Measurements from ENCODE around the gene RNF144A.

RNF144A gene

DNA sequence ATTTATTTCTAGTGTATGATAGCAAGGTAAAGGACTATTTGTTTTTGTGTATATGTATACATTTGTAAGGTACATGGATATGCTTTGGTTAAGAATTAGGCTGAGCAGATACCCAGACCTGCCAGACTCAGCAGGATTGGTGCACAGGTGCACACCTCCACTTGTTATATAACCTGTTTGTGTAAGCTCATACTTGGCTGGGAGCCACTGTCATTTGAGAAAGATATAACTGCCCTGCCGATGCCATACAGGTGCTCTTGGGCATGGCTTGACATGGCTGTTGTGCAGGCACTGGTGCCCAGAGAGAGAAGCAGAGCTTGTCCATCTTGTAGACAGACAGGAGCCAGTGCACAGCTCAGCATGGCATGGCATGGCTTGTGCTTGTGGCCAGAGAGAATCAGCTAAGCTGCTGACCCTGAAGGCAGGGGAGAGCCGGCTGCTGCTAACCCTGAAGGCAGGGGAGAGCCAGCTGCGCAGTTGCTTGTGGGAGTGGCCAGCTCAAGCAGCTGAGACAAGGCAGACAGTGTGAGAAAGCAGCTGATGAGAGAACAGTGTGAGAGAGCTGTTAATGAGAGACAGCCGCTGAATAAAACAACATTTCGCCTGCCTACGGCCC lies 136.5 kb downstream of the RNF144A start:
- no peak for DNase-seq

- peak in 1 of 2 donors; percentile 10 for DNase-seq
Observed at GRCh38 chr2:7057865-7058400, 140.7 kb downstream of the RNF144A start.

- DNase-seq: no peak
Observed at GRCh38 chr2:7060156-7060555, 142.9 kb downstream of the RNF144A start.

DNA sequence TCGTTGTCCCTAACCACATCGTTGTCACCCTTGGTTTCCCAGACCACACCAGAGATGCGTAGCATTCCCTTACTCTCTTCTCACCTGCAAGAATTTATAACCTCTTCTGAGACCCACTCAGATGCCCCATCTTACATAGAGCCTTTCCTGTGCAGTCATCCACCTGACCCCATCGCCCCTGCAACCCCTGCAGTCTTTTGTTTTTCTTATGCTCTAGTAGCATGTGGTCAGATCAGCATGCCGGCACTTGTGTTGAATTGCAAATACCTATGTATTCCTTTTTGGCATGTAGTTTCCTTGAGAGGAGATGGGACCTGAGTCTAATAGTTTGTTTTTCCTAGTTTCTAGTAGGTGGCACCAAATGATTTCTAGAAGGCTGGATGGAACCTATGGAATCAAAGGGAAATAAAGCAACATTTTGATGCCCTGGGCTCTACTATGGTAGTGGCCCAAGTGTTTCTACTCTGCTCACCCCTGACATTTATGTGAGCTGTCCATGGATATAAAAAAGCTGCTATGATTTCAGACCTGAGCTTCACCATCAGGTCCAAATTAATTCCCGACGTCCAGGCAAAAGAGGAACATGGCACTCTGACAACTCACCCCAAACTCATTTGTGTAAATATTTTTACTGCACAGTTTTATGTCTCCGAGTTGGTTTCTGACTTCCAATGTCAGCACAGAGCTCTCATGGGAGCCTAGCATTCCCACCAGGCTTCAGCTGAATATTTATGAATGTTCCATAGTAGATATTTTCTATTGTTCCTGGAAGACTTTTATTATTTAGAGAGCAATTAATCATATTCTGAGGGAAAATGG lies 143.6 kb downstream of the RNF144A start:
- no peak for DNase-seq

- DNase-seq: no peak
Observed at GRCh38 chr2:7061450-7061789, 144.2 kb downstream of the RNF144A start.

DNA sequence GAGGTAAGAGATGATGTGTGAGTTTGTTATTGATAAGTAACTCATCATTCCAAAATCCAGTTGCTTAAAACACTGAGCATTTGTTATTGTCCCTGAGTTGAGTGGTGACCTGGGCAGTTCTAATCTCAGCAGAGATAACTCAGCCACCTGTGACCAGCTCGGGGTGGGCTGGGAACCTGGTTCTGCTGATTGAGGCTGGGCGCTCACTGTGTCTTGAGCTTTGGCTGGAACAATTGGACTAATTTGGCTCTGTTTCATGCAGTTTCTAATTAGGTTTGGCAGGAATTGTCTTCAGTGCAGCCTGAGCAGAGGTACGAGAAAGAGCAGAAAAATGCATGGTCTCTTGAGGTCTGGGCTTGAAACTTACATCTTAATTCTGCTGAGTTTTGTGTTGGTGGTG lies 144.7 kb downstream of the RNF144A start:
- DNase-seq: no peak

DNA sequence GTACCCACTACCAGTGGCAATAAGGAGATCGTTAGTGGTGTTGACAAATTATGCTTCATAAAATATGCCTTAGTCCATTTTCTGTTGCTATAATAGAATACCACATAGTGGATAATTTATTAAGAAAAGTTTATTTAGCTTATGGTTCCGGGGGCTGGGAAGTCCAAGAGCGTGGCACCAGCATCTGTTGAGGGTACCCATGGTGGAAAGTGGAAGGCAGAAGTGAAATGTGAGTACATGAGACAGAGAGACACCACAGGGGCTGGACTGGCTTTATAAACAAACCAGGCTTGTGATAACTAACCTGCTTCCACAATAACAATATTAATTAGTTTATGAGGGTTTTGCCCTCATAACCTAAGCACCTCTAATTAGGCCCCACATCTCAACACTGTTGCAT lies 146.6 kb downstream of the RNF144A start:
- DNase-seq: no peak

GRCh38 chr2:7068457-7068856 lies 151.2 kb downstream of the RNF144A start:
- no peak for DNase-seq

DNA sequence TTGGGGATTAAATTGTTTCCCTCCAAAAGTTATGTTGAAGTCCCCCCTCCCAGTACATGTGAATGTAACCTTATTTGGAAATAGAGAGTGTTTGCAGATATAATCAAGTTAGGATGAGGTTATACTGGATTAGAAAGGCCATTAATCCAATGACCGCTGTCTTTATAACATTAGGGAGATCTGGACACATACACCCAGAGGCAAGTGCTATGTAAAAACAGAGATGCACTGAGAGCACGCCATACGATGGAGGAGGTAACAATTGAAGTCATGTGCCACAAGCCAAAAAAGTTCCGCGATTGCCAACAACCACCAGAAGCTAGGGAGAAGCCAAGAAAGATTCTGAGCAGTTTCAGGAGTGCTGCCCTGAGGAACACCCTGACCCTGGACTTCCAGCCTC lies 153.3 kb downstream of the RNF144A start:
- DNase-seq: no peak

DNA sequence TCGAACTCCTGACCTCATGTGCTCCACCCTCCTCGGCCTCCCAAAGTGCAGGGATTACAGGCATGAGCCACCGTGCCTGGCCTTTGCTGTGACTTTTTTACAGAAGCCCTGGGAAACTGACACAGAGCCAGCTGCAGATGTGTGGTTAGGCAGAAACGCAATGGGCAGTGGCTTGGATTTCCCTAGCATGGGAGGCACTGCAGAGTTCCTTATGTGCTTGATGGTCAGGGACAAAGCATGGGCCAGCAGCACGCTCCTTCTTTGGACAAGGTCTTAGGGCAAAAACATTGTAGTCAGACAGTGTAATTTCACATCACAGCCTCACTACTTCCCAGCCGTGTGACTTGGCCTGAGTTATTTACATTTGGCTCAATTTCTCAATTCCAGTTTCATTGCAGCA lies 153.9 kb downstream of the RNF144A start:
- no peak for DNase-seq

DNA sequence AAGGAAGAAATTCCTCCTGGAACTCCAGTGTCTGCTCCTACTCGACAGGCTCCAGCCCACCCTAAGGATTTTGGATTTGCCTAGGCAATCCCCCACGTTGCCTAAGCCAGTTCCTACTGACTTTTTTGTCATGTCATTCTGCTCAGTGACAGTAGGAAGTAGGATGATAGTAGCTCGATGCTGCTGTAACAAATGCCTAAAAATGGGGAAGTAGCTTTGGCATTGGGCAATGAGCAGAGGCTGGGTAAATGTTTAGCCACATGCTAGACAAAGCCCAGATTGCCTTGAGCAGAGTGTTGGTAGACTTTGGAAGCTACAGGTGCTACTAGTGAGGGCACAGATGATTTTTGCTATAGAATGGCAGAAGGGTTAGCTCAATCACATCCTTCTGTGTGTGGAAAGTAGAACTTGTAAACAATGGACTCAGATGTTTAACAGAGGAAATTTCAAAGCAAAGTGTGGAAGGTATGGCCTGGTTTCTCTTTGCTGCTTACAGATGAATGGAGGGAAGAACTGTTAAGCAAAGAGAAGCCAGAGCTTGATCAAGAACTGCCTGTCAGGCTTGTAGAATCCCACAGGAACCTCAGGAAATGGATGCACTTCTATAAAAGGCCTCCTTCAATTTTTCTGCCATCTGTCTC lies 154.8 kb downstream of the RNF144A start:
- DNase-seq: no peak

DNA sequence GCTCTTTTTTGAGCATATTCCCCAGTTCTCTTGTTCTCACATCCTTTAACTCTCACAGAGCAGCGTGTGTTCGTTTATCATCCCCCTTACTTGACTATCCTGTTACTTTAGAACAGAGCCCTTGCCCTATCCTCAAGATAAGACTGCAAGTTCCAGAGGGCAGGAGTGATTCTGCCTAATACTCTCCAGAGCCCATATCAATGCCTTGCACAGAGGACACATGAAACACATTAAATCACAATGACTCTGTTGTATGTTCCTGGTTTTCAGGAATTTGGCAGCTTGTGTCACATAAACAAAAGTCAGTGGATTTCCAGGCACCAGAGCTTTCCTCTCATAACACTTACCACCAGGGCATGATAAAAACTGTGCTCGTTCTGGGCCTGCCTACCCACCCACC lies 156.7 kb downstream of the RNF144A start:
- no peak for DNase-seq

- no peak for DNase-seq
Observed at GRCh38 chr2:7075834-7076233, 158.6 kb downstream of the RNF144A start.

- no peak for DNase-seq
Observed at GRCh38 chr2:7077660-7078267, 160.6 kb downstream of the RNF144A start.

DNA sequence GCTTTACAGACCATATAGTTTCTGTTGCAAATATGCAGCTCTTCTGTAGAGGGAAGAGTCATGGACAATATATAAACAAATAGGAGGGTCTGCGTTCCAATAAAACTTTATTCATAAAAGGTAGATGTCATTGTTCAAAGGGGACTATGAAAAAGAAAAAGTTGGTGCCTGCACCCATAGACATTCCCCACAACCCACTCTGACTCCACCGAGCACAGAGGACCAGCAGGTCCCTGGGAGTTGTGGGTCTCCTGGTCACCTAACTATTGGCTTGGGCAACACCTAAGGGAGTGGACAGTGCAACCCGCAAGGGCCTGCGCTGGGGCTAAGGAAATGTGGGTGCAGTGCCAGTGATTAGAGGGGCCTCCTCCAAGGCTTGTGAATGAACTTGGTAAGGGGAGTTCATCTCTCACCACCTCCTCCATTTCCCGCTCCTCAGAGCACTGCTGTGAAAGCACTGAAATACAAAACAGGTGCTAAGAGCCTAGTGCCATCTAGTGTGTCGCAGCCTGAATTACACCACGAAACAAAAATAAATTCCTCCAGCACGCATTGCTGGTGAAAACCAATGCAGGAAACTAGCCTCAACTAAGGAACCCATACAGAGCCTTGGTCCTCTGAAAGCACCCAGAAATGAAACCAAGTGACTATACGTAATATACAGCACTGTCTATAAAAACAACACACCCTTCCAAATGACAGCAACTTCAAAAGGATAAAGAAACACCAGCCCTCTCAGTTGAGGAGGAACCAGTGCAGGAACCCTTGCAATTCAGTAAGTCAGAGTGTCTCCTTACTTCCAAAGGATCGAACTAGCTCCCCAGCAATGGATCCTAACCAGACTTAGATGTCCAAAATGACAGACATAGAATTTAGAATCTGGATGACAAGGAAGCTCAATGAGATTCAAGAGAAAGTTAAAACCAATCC lies 166.6 kb downstream of the RNF144A start:
- no peak for DNase-seq

DNA sequence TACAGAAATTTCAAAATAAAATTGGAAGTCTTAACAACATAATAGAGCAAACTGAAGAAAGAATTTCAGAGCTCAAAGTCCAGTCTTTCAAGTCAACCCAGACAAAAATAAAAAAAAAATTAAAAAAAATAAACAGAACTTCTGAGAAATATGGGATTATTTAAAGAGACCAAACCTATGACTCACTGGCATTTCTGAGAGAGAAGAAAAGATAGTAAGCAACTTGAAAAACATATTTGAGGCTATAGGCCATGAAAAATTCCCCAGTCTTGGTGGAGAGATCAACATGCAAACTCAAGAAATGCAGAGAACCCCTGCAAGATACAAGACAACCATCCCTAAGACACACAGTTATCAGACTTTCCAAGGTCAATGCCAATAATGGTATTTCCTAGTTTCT lies 167.4 kb downstream of the RNF144A start:
- DNase-seq: no peak

DNA sequence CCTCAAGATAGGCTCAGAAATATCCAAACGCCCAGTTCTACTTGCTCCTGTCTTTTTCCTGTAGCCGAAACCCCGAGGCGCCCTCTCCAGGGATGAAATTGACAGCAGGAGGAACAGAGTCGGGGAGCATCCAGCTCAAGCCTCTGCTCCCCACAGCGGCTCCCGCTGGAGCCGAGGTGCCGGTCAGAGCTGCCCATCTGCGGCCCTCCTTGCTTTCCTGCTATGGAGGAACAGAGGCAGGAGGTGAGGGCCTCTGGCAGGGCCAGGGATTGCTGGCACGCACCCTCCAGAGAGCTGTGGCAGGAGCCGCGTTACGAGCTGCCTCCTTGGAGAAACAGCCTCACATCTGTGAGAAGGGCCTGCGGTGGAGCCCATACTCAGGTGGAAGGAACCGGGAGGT lies 172.1 kb downstream of the RNF144A start:
- DNase-seq: no peak

DNA sequence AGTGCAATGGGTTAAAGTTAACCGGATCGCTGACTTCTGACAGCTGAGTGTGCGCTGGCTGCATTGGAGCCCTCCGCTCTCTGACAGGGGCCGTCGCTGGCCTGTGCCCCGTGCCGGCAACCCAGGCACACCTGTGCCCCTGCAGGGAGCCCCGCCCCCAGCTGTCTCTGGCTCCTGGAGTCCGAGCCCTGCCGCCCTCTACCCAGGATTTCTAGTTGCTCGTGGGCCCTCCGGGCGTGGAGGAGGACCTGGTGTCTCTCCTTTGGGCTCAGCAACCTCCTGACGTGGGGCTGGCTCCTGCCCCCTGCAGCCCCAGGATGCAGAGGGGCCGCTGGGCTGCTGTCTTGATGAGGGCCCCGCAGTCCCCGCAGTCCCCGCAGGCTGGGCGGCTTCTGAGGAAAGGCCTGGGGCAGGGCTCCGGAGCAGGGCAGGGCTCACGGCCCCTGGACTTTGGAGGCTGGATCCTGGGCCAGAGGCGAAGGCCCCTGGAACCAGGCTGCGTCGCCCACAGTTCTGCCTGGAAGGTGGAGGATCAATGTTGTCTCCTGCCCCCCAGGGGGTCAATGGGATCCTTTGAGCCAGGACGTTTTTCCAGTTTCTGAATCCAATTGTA lies 172.8 kb downstream of the RNF144A start:
- no peak for DNase-seq

DNA sequence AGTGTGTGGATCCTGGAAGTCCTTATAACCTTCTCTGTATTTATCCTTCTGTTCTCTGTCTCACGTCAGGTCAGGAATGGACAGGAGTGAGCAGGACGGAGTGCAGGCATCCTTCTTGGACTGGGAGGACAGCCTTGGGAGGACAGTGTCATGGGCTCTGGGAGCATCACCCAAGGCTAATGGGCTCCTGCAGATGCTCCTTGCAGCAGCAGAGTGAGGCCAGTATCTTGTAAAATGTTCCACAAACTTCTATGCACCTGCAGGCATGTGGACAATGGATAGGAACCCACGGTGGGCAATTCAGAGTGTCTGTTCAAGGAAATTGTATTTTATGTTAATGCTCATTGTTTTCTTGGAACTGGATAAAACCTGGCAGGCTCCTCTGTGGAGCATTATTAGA lies 176.2 kb downstream of the RNF144A start:
- DNase-seq: no peak
